KMS-11 (cell line): ENCODE results near the gene USP17L20.
"Not testable (repeated sequence)": the region's sequence is repeated elsewhere in the genome, so short reads cannot be mapped to it uniquely, and the experiment has no call there.

Experiments used
- H2AFZ ChIP-seq: fragments of 200-600 bp; sonication (generic); 2 replicates; pipeline ENCODE4 v1.6.1; 2016; ENCODE audit warnings: antibody characterized with exemption, mixed run types, low read depth
- H3K27ac ChIP-seq: fragments of 200-600 bp; sonication (generic); 2 replicates; pipeline ENCODE4 v1.6.1; 2016; ENCODE audit warnings: mild to moderate bottlenecking, mixed run types
- H3K27me3 ChIP-seq: fragments of 200-600 bp; sonication (generic); 2 replicates; pipeline ENCODE4 v1.6.1; 2017; ENCODE audit warnings: mild to moderate bottlenecking, low read depth, mixed run types, moderate library complexity; ENCODE audit not compliant: insufficient read depth
- H3K36me3 ChIP-seq: fragments of 200-600 bp; sonication (generic); 2 replicates; pipeline ENCODE4 v1.6.1; 2017; ENCODE audit warnings: mild to moderate bottlenecking, mixed run types; ENCODE audit not compliant: insufficient read depth
- H3K4me1 ChIP-seq: fragments of 200-600 bp; sonication (generic); 2 replicates; pipeline ENCODE4 v1.6.1; 2016; ENCODE audit warnings: mild to moderate bottlenecking, low read depth, mixed run types; ENCODE audit not compliant: poor library complexity, severe bottlenecking
- H3K4me2 ChIP-seq: fragments of 200-600 bp; sonication (generic); 2 replicates; pipeline ENCODE4 v1.7.0; 2016; ENCODE audit warnings: mild to moderate bottlenecking, mixed run types
- H3K4me3 ChIP-seq: fragments of 200-600 bp; sonication (generic); IDR thresholded peaks from 2 replicates; pipeline ENCODE4 v1.6.1; 2017; ENCODE audit warnings: low read depth, low read length, mixed read lengths; ENCODE audit not compliant: insufficient read depth
- H3K79me2 ChIP-seq: fragments of 200-600 bp; sonication (generic); 2 replicates; pipeline ENCODE4 v1.6.1; 2016; ENCODE audit warnings: low read depth, mixed run types; ENCODE audit not compliant: insufficient read depth
- H3K9ac ChIP-seq: fragments of 200-600 bp; sonication (generic); 2 replicates; pipeline ENCODE4 v1.6.1; 2016; ENCODE audit warnings: mild to moderate bottlenecking, mixed run types
- H4K20me1 ChIP-seq: fragments of 200-600 bp; sonication (generic); 2 replicates; pipeline ENCODE4 v1.6.1; 2016; ENCODE audit warnings: mild to moderate bottlenecking, mixed run types; ENCODE audit not compliant: insufficient read depth

USP17L20 gene

GRCh38 chr4:9247953-9248680, 9.8 kb upstream of the USP17L20 start, which contains the start of gene USP17L18:
USP17L18 (plus strand) TSS chr4:9248630; CDS start chr4:9248630, 0 bp downstream.
- not testable (repeated sequence) for H3K79me2 ChIP-seq, H3K4me1 ChIP-seq, H3K4me2 ChIP-seq, H2AFZ ChIP-seq, H4K20me1 ChIP-seq, H3K4me3 ChIP-seq, H3K9ac ChIP-seq, H3K36me3 ChIP-seq, H3K27me3 ChIP-seq, H3K27ac ChIP-seq

- H3K9ac ChIP-seq, H2AFZ ChIP-seq, H3K4me1 ChIP-seq, H3K4me2 ChIP-seq, H3K4me3 ChIP-seq, H4K20me1 ChIP-seq, H3K79me2 ChIP-seq, H3K27ac ChIP-seq, H3K27me3 ChIP-seq, H3K36me3 ChIP-seq: not testable (repeated sequence)
Observed at GRCh38 chr4:9253078-9253477, 4.8 kb upstream of the USP17L20 start, which contains the start of gene USP17L19. USP17L19 (plus strand) TSS chr4:9253378; CDS start chr4:9253378, 0 bp downstream.

GRCh38 chr4:9262572-9262971, 4.6 kb downstream of the USP17L20 start, which contains the start of gene USP17L21:
USP17L21 (plus strand) TSS chr4:9262872; CDS start chr4:9262872, 0 bp downstream.
- H3K9ac ChIP-seq, H3K36me3 ChIP-seq, H3K27ac ChIP-seq, H2AFZ ChIP-seq, H3K4me2 ChIP-seq, H3K27me3 ChIP-seq, H3K79me2 ChIP-seq, H4K20me1 ChIP-seq, H3K4me1 ChIP-seq, H3K4me3 ChIP-seq: not testable (repeated sequence)

GRCh38 chr4:9267319-9267718, 9.4 kb downstream of the USP17L20 start, which contains the start of gene USP17L22:
USP17L22 (plus strand) TSS chr4:9267619; CDS start chr4:9267619, 0 bp downstream.
- not testable (repeated sequence) for H3K27ac ChIP-seq, H3K9ac ChIP-seq, H3K36me3 ChIP-seq

GRCh38 chr4:9271719-9272118, 13.8 kb downstream of the USP17L20 start:
- H3K4me3 ChIP-seq, H3K79me2 ChIP-seq, H3K27ac ChIP-seq, H2AFZ ChIP-seq, H3K4me2 ChIP-seq, H3K36me3 ChIP-seq, H3K4me1 ChIP-seq, H3K27me3 ChIP-seq, H3K9ac ChIP-seq, H4K20me1 ChIP-seq: not testable (repeated sequence)

More at GRCh38 chr4:9267319-9267718, 9.4 kb downstream of the USP17L20 start, which contains the start of gene USP17L22:
- not testable (repeated sequence) for H4K20me1 ChIP-seq, H2AFZ ChIP-seq, H3K79me2 ChIP-seq, H3K4me1 ChIP-seq, H3K4me3 ChIP-seq, H3K27me3 ChIP-seq, H3K4me2 ChIP-seq
